ENCODE measurements around the gene NOD2.
A peak's percentile ranks its signal among the peaks of the same experiment; 100 is the strongest.

The NOD2 gene

DNA sequence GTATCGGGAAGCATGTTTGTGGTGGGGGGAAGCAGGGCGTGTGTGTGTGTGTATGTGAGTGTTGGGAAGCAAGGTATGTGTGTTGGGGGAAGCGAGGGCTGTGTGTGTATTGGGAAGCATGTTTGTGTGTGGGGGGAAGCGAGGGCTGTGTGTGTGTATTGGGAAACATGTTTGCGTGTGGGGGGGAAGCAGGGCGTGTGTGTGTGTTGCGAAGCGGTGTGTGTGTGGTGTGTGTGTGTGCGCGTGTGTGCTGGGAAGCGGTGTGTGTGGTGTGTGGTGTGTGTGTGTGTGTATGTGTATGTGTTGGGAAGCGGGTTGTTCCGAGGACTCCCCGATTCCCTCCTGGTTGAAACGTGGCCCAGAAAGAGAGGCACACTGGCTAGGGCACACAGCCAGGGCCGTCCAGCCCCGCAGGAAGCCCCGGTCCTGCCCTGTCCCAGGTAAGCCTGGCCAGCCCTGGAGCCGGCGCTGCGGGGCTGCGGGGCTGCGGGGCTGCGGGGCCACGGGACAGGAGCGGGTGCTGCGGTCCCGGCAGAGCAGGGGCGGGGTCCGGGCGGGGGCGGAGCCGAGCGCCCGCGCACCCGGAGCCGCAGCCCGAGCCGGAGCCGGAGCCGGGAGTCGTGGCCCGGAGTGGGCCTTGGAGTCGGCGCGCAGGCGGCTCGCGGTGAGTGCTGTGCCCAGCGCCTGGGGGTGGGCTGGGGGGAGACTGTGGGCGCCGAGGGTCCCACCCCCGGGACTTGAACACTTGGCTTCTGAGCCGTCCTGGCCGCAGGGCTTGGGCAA lies at the start of gene NOD2:
Gene NOD2 (plus strand): TSS at position 608 of the 783 bp plus-strand sequence. CDS start 5,890 bp downstream, outside the sequence.
- DNase-seq: peak in 5 of 6 experiments; percentile 9 to 34 (median 17)

GRCh38 chr16:50644245-50644644 lies 49.2 kb upstream of the NOD2 start:
- no peak for DNase-seq

DNA sequence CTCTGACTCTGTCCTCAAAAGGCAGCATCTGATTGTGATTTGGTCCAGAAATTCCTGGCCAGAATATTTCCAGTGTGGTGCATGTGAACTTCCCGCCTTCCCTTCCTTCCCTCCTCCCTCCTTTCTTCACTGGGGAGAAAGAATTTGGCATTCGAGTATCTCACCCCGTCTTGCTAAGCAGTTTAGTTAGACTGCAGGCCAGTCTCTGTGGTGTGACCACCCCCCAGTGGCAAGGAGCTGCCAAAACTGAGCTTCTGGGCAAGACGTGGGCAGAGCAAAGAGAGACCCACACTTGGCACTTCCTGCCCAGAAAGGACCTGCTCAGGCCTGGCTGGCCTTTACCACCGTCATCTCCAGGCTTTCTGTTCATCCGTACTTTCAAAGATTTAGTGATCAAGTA lies 48.7 kb upstream of the NOD2 start:
- peak in 5 of 6 experiments; percentile 7 to 58 (median 33) for DNase-seq

- DNase-seq: no peak
These were observed 47.7 kb upstream of the NOD2 start for GRCh38 chr16:50645563-50646220.

DNA sequence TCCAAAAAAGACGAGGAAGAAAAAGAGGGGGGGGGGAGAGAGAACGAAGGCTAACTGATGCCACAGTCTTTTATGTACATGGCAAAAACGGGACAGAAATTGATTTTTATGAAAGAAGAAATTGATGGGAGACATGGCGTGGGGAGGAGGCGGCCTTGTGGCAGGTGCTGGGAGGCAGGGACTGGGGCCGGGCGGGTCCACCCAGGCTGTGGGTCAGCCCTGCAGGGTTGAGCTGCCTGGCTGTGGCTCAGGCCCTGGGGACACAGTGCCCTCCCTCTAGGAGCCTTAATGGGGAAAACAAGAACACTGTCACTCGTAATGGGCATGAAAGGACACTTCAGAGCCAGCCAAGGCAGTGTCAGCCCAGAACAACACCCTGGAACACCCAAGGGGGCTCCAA lies 47.1 kb upstream of the NOD2 start:
- no peak for DNase-seq

DNA sequence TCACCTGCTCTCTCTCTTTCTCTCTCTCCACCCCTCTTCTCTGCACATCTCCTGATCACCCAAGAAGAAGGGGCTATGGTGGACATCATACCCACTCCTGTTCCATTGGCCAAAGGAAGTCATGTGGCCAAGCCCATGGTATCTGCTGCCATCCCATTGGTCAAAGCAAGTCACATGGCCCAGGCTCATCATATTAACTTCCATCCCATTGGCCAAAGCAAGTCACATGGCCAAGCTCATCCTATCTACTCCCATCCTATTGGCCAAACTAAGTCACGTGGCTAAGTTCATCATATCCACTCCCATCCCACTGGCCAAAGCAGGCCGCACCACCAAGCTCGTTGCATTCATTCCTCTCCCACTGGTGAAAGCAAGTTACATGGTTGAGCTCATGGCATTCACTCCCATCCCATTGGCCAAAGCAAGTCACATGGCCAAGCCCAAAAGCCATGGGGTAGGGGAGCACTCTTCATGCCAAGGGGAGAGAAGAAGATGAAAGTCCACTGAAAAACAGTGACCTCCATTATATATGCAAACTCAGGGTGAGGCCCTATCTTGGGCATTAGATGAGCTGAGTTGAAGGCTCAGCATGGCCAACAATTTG lies 41.5 kb upstream of the NOD2 start:
- DNase-seq: no peak

DNA sequence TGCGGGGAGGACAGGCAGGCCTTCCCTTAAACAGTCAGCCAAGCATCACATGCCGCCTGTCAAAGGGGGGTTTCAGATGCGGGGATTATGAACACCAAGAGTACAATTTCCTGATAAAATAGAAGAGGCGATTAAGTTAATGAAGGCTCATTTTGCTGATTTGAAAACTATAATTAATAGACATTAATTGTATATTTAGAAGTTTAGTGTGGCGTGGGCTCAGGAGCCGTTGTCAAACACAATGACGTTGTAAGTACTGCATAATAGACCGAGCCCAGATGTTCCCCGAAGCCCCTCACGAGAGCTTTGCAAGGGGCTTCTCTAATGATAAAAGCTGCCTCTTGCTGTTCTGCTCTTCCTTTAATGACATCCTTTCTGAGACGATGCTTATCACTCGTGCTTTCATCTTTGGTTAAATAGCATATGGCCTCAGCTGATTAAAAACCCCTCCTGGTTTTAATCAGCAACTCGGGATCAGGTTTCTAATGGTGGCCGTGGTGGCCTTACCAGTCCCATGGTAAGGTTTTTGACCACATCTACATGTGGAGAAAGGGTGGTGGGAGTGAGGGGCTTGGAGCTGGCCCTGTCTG lies 40.5 kb upstream of the NOD2 start:
- no peak for DNase-seq

- DNase-seq: no peak
These were observed 39.5 kb upstream of the NOD2 start for GRCh38 chr16:50653633-50654519.

GRCh38 chr16:50655558-50656055 lies 37.8 kb upstream of the NOD2 start:
- DNase-seq: no peak

GRCh38 chr16:50657241-50657640 lies 36.2 kb upstream of the NOD2 start:
- DNase-seq: no peak

- no peak for DNase-seq
These were observed 33.6 kb upstream of the NOD2 start for GRCh38 chr16:50659806-50660205.

- DNase-seq: no peak
These were observed 31.0 kb upstream of the NOD2 start for GRCh38 chr16:50662306-50662940.

DNA sequence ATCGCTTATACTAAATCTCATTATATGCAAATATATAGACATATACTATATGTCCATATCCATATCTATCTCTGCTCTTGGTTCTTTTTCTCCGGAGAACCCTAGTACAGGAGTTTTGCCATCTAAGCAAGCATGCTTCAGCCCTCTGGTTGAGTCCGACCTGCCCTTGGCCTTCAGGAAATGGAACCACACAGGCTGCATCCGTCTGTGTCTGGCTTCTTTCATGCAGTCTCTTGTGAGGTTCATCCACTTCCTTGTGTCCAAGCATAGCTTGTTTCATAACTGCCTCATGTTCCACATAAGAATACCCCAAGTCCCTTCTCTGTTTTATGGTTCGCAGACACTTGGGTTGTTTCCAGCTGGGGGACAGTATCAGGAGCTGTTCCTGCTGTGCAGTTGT lies 29.1 kb upstream of the NOD2 start:
- DNase-seq: no peak

DNA sequence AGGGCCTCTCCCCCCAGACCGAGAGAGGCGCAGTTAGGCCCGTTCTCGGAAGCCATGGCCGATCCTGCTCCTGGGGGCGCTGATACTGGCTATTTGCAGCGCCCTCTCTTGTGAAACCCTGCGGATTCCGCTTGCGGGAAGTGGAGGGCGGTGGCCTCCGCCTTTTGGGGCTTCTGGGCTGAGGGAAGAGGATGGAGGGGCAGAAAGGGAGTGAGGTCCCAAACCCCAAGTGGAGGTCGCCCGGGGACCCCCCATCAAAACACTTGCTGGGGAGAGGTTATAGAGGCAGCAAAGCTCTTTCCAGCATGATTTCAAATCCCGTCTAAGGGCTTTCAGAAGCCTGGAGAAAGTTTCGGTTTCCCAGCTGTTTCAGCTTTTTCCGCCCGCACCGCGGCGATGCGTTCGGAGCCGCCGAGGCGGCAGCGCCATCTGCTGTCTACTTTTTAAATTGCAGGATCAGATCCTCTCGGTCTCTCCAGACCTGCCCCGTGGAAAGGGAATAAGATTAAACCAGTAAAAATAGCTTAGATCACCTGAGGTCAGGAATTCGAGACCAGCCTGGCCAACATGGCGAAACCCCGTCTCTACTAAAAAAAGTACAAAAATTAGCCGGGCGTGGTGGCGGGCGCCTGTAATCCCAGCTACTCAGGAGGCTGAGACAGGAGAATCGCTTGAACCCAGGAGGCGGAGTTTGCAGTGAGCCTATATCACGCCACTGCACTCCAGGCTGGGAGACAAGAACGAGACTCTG lies 28.1 kb upstream of the NOD2 start:
- peak; percentile 59 to 90 (median 73) for DNase-seq

DNA sequence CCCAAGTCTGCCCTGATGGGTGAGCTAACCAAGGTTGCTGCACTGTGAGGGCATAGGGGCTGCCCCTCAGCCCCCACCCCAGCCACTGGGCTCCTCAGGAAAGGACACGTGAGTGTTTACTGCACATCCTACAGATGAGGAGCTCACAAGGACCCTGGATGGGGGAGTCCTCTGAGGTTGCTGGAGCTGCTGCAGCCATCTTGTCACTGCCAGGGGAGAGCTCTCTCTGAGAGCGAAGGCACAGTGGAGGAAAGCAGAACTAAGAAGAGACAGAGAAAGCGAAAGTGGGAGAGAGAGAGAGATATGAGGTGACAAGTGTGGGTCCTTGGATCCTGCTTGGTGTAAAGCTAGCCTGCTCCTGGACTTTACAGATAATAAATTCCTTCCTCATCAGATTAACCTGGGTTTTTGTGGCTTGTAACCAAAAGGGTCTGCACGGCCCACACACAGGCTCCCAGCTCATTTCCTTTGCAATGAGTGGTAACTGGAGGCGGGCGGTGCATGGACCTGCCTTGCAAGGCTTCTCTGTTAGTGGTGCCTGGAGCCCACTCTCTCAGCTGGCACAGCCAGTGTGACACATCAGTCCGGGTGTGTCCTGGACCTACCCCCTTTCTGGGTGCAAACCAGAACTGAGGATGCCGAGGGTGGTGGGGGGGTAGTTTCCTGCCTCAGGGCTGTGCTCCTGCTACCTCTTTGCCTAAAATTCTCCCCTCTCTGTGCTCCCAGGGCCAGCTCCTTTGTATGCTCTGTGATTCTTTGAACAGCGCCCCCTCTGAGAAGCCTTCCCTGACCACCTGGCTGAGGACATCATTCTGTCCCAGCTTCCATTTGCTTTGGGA lies 26.5 kb upstream of the NOD2 start:
- peak in 4 of 6 experiments; percentile 5 to 41 (median 23) for DNase-seq

- DNase-seq: peak in 2 of 6 experiments; percentile 4 to 9
These were observed 25.7 kb upstream of the NOD2 start for GRCh38 chr16:50667497-50668367.

DNA sequence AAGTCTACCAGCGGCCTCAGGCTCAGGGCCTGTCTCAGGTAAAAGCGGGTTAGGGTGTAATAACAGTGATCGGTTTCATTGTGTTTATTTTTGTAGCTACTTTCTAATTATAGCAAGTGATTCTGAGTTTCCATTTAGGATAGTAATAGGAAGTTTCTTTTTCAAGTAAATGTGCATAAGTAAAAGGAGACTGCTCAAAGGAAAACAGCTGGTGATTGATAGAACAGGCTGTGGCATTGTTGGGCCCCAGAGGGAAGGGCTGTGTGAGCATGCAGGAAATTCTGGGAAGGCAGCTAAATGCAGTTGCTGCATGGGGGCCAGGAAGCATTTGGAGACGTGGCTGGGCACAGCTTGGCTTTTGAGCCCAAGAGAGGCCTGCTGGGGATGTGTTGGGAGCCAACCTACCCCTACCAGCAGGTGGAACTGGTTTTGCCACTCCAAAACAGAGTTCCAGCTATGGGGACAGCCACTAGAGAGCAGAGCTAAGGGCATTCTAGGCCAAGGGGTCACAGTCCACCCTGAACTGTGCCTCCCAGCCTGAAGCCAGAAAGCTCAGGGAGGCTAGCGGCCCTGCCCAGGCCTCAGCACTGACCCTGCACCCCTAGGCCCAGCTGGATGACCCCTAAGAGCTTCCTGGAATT lies 24.9 kb upstream of the NOD2 start:
- no peak for DNase-seq

DNA sequence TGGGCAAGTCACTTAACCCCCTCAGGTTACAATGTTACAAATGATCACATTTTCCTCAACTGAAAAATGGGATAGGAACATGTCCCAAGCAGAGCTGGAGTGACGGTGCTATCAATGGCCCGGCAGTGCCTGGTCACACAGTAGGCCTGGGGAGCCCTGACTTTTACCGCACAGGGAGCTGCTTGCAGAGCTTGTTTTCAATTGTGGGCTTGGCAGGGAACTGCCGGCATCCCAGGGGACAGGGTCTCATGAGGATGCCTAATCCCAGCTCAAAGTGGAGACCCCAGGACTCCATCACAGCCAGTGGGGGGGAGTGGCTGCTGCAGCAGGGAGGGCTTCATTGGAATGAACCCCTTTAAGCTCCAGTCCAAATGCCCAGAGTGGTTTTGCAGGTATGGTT lies 23.7 kb upstream of the NOD2 start:
- DNase-seq: no peak

Measured in stimulated activated naive CD4-positive, alpha-beta T cell (primary cell).